GM12892 (cell line): ENCODE measurements around the gene MMP17.

Source experiments
- DNase-seq: peaks from one replicate; pipeline ENCODE4 v3.0.0; 2011; ENCODE audit not compliant: insufficient read length
- FAIRE-seq: peaks from 2 replicates; lab custom pipeline; 2011; peaks lifted over from hg19 to GRCh38; lab: Jason Lieb, UNC
- POLR2A ChIP-seq: IDR thresholded peaks from 2 replicates; pipeline ENCODE4 v1.6.1; 2011; ENCODE audit warnings: low read depth, low read length, control low read depth
- POLR2AphosphoS5 ChIP-seq: IDR thresholded peaks from 2 replicates; pipeline ENCODE4 v1.6.1; 2011; ENCODE audit warnings: low read depth, low read length, control low read depth
- TAF1 ChIP-seq: IDR thresholded peaks from 2 replicates; pipeline ENCODE4 v1.6.1; 2011; ENCODE audit warnings: low read depth, mild to moderate bottlenecking, control low read depth, low read length, borderline replicate concordance

Gene MMP17

GRCh38 chr12:131844140-131844539 is 15.9 kb downstream of the MMP17 start:
- FAIRE-seq: no peak
- TF ChIP-seq POLR2A (no peak), TAF1 (no peak), POLR2AphosphoS5 (no peak)
- DNase-seq: no peak

- FAIRE-seq (no peak), DNase-seq (no peak)
- TF ChIP-seq TAF1: no peak
- TF ChIP-seq POLR2AphosphoS5: no peak
- no peak for TF ChIP-seq POLR2A
Measured at GRCh38 chr12:131844656-131845055, 16.5 kb downstream of the MMP17 start.

GRCh38 chr12:131845121-131845520 is 16.9 kb downstream of the MMP17 start:
- no peak for FAIRE-seq
- DNase-seq: no peak
- TF ChIP-seq POLR2A (no peak), POLR2AphosphoS5 (no peak), TAF1 (no peak)

- no peak for TF ChIP-seq POLR2A
- no peak for TF ChIP-seq POLR2AphosphoS5
- no peak for TF ChIP-seq TAF1
Measured at GRCh38 chr12:131847456-131847855, 19.3 kb downstream of the MMP17 start.

GRCh38 chr12:131848753-131849152 is 20.6 kb downstream of the MMP17 start:
- TF ChIP-seq TAF1: no peak
- no peak for TF ChIP-seq POLR2AphosphoS5
- TF ChIP-seq POLR2A: no peak
- FAIRE-seq: no peak
- no peak for DNase-seq

More at GRCh38 chr12:131847456-131847855, 19.3 kb downstream of the MMP17 start:
- DNase-seq (no peak), FAIRE-seq (no peak)

- FAIRE-seq (no peak), DNase-seq (no peak)
- TF ChIP-seq TAF1: no peak
- no peak for TF ChIP-seq POLR2AphosphoS5
- no peak for TF ChIP-seq POLR2A
Measured at GRCh38 chr12:131849700-131850553, 21.7 kb downstream of the MMP17 start.

GRCh38 chr12:131850856-131851559 is 22.8 kb downstream of the MMP17 start:
- DNase-seq (no peak), FAIRE-seq (no peak)
- TF ChIP-seq POLR2AphosphoS5 (no peak), TAF1 (no peak), POLR2A (no peak)

GRCh38 chr12:131851741-131852550 is 23.8 kb downstream of the MMP17 start:
- no peak for DNase-seq
- no peak for FAIRE-seq
- TF ChIP-seq POLR2A: no peak
- no peak for TF ChIP-seq TAF1
- no peak for TF ChIP-seq POLR2AphosphoS5

- FAIRE-seq (no peak), DNase-seq (no peak)
- TF ChIP-seq TAF1 (no peak), POLR2AphosphoS5 (no peak), POLR2A (no peak)
Measured at GRCh38 chr12:131852551-131853299, 24.5 kb downstream of the MMP17 start.
